Prostate gland (tissue), 2 donors: ENCODE data around the gene FAAP100.

Experiments
- POLR2A ChIP-seq: fragments of 450-650 bp; IDR thresholded peaks from one replicate; pipeline ENCODE4 v1.6.1; 2016; ENCODE audit warnings: antibody characterized with exemption, mild to moderate bottlenecking
- POLR2AphosphoS5 ChIP-seq: sonication (generic); formaldehyde crosslinking; IDR thresholded peaks from one replicate; pipeline ENCODE4 v1.6.1; 2017; ENCODE audit warnings: antibody characterized with exemption
- TF ChIP-seq, protein P1 (sequence below), 4 experiments: fragments of 200-600 bp in 2 of 4; fragments of 450-650 bp in 2 of 4; sonication (generic) in 2 of 4; IDR thresholded peaks; 1 replicate in 3 of 4; 2 replicates in 1 of 4; pipeline ENCODE4 v1.5.1; 2016 to 2019; ENCODE audit warnings: antibody characterized with exemption in 4 of 4, mild to moderate bottlenecking in 2 of 4, moderate library complexity in 2 of 4

DNA sequence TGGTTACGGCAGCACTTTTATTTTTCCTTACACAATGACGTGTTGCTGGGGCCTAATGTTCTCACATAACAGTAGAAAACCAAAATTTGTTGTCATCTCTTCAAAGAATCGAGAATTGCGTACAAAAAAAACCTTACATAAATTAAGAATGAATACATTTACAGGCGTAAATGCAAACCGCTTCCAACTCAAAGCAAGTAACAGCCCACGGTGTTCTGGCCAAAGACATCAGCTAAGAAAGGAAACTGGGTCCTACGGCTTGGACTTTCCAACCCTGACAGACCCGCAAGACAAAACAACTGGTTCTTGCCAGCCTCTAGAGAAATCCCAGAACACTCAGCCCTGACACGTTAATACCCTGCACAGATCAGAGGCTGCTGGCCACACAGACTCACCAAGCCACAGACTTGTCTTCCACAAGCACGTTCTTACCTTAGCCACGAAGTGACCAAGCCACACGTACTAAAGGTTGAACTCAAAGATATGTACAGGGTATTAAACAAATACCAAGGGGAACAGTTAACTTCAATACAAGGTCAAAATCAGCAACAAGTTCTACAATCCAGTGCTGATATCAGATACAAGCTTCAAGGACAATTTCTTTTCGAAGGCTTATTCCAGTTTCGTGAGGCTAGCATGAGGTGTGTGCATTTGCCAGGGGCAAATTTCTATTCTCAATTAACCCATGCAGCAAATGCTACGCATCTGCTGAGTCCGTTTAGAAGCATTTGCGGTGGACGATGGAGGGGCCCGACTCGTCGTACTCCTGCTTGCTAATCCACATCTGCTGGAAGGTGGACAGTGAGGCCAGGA is 42.0 kb downstream of the FAAP100 start:
- TF ChIP-seq, protein P1, sequence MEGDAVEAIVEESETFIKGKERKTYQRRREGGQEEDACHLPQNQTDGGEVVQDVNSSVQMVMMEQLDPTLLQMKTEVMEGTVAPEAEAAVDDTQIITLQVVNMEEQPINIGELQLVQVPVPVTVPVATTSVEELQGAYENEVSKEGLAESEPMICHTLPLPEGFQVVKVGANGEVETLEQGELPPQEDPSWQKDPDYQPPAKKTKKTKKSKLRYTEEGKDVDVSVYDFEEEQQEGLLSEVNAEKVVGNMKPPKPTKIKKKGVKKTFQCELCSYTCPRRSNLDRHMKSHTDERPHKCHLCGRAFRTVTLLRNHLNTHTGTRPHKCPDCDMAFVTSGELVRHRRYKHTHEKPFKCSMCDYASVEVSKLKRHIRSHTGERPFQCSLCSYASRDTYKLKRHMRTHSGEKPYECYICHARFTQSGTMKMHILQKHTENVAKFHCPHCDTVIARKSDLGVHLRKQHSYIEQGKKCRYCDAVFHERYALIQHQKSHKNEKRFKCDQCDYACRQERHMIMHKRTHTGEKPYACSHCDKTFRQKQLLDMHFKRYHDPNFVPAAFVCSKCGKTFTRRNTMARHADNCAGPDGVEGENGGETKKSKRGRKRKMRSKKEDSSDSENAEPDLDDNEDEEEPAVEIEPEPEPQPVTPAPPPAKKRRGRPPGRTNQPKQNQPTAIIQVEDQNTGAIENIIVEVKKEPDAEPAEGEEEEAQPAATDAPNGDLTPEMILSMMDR (IDR thresholded peaks at IDR 0.05), result no peak
- peak; percentile 22 for TF ChIP-seq POLR2A
- no peak for TF ChIP-seq POLR2AphosphoS5
